H1 (cell line): ENCODE results near the gene KIF22. TPM values are rescaled to one million over a fixed set of nuclear protein-coding genes. Genes with fewer than 3 reads are reported as not detected.

Source experiments
- CTCF ChIA-PET: fragments of 300-600 bp; sonication (Branson Sonifier 250); formaldehyde crosslinking; loops from one replicate; lab custom pipeline; 2021; ENCODE audit not compliant: partially characterized antibody; lab: Charles Lee
- POLR2A ChIA-PET: fragments of 300-600 bp; sonication (Branson Sonifier 250); formaldehyde crosslinking; loops from one replicate; lab custom pipeline; 2021; ENCODE audit warnings: inconsistent platforms; ENCODE audit not compliant: partially characterized antibody; lab: Charles Lee
- DNase-seq, 2 experiments: peaks; one replicate each; pipeline versions ENCODE4 v3.0.0 to v3.0.0-alpha.2; 2010 to 2022; ENCODE audit warnings: low spot score in 2 of 2, low read depth in 1 of 2, mixed read lengths in 1 of 2
- FAIRE-seq: peaks from 2 replicates; lab custom pipeline; 2011; peaks lifted over from hg19 to GRCh38; lab: Jason Lieb, UNC
- H2AFZ ChIP-seq: 2 replicates; pipeline ENCODE4 v1.8.1; 2012; ENCODE audit warnings: low read length, inconsistent platforms
- H2AK5ac ChIP-seq: 2 replicates; pipeline ENCODE4 v1.6.1; 2013; ENCODE audit warnings: low read depth, low read length
- H2BK120ac ChIP-seq: replicated peaks from 2 replicates; pipeline ENCODE3; 2013; ENCODE audit warnings: low read depth, low read length, inconsistent platforms
- H2BK12ac ChIP-seq: 2 replicates; pipeline ENCODE4 v1.6.1; 2013; ENCODE audit warnings: low read depth, low read length
- H2BK15ac ChIP-seq: 2 replicates; pipeline ENCODE4 v1.6.1; 2013; ENCODE audit warnings: low read length
- H2BK20ac ChIP-seq: 2 replicates; pipeline ENCODE4 v1.6.1; 2013; ENCODE audit warnings: low read length
- H2BK5ac ChIP-seq: 2 replicates; pipeline ENCODE4 v1.6.1; 2013; ENCODE audit warnings: low read depth, low read length
- H3K14ac ChIP-seq: 2 replicates; pipeline ENCODE4 v1.6.1; 2013; ENCODE audit warnings: inconsistent platforms; ENCODE audit not compliant: insufficient read length
- H3K18ac ChIP-seq: 2 replicates; pipeline ENCODE4 v1.6.1; 2013; ENCODE audit warnings: low read length; ENCODE audit errors: extremely low read depth
- H3K23ac ChIP-seq: 2 replicates; pipeline ENCODE4 v1.6.1; 2013; ENCODE audit warnings: inconsistent platforms; ENCODE audit not compliant: insufficient read length
- H3K23me2 ChIP-seq: 2 replicates; pipeline ENCODE4 v1.6.1; 2013; ENCODE audit warnings: low read depth, low read length
- H3K27ac ChIP-seq: 2 replicates; pipeline ENCODE4 v1.6.1; 2011; ENCODE audit warnings: low read depth, low read length, inconsistent platforms
- H3K27me3 ChIP-seq, 4 experiments: replicated peaks in 1 of 4; 1 replicate in 1 of 4; 2 replicates in 3 of 4; pipeline versions ENCODE4 v1.6.1 to v1.8.1; 2011 to 2013; ENCODE audit warnings: low read length in 3 of 4, mild to moderate bottlenecking in 3 of 4, inconsistent platforms in 2 of 4, mixed read lengths in 2 of 4, moderate library complexity in 1 of 4; ENCODE audit not compliant: control insufficient read depth in 3 of 4, insufficient read depth in 3 of 4; ENCODE audit errors: extremely low read depth in 1 of 4
- H3K36me3 ChIP-seq, 4 experiments: 2 replicates each; pipeline versions ENCODE4 v1.6.1 to v1.8.1; 2011 to 2013; ENCODE audit warnings: mild to moderate bottlenecking in 4 of 4, low read length in 3 of 4, moderate library complexity in 2 of 4, control low read depth in 1 of 4, inconsistent platforms in 1 of 4; ENCODE audit not compliant: insufficient read depth in 4 of 4, control insufficient read depth in 2 of 4
- H3K4ac ChIP-seq: replicated peaks from 2 replicates; pipeline ENCODE3; 2013; ENCODE audit warnings: low read length, low read depth, mixed read lengths, inconsistent platforms; ENCODE audit not compliant: insufficient read length
- H3K4me1 ChIP-seq, 4 experiments: replicated peaks in 1 of 4; 1 replicate in 1 of 4; 2 replicates in 3 of 4; pipeline versions ENCODE4 v1.6.1 to v1.8.1; 2011 to 2013; ENCODE audit warnings: low read length in 3 of 4, inconsistent platforms in 2 of 4, mixed read lengths in 1 of 4; ENCODE audit not compliant: insufficient read depth in 4 of 4, control insufficient read depth in 3 of 4
- H3K4me2 ChIP-seq, 2 experiments: 2 replicates each; pipeline versions ENCODE4 v1.6.1 to v1.8.1; 2011 to 2013; ENCODE audit warnings: low read depth in 2 of 2, low read length in 2 of 2, control low read depth in 1 of 2, inconsistent platforms in 1 of 2, mild to moderate bottlenecking in 1 of 2; ENCODE audit not compliant: insufficient read depth in 1 of 2
- H3K4me3 ChIP-seq, 4 experiments: fragments of 200-600, 300-600 bp in 1 of 4; sonication (generic), shearing (Covaris generic), sonication (Bioruptor Twin) in 1 of 4; 2 replicates each; pipeline versions ENCODE4 v1.5.1 to v1.8.1; 2011 to 2016; ENCODE audit warnings: low read length in 4 of 4, low read depth in 3 of 4, control low read depth in 2 of 4, inconsistent platforms in 2 of 4, mild to moderate bottlenecking in 2 of 4, mixed read lengths in 1 of 4, moderate library complexity in 1 of 4; ENCODE audit not compliant: insufficient read depth in 2 of 4; ENCODE audit errors: extremely low read depth in 1 of 4
- H3K56ac ChIP-seq: replicated peaks from 2 replicates; pipeline ENCODE3; 2013; ENCODE audit warnings: low read depth, mild to moderate bottlenecking, mixed read lengths, low read length, inconsistent platforms; ENCODE audit not compliant: insufficient read length
- H3K79me1 ChIP-seq: 2 replicates; pipeline ENCODE4 v1.6.1; 2013; ENCODE audit warnings: low read depth, low read length, control low read depth
- H3K79me2 ChIP-seq, 2 experiments: 2 replicates each; pipeline versions ENCODE4 v1.6.1 to v1.8.1; 2012 to 2013; ENCODE audit warnings: low read length in 2 of 2, mild to moderate bottlenecking in 2 of 2, inconsistent platforms in 1 of 2; ENCODE audit not compliant: insufficient read depth in 2 of 2, control insufficient read depth in 1 of 2
- H3K9ac ChIP-seq, 4 experiments: replicated peaks in 1 of 4; 1 replicate in 1 of 4; 2 replicates in 3 of 4; pipeline versions ENCODE4 v1.6.1 to v1.8.1; 2011 to 2013; ENCODE audit warnings: low read depth in 3 of 4, low read length in 3 of 4, control low read depth in 2 of 4, mild to moderate bottlenecking in 2 of 4, moderate library complexity in 2 of 4, inconsistent platforms in 1 of 4; ENCODE audit errors: extremely low read depth in 1 of 4
- H3K9me3 ChIP-seq, 2 experiments: 2 replicates each; pipeline versions ENCODE4 v1.6.1 to v1.8.1; 2012 to 2013; ENCODE audit warnings: mild to moderate bottlenecking in 2 of 2, moderate library complexity in 2 of 2, control low read depth in 1 of 2, inconsistent platforms in 1 of 2, low read depth in 1 of 2, low read length in 1 of 2, mixed read lengths in 1 of 2; ENCODE audit not compliant: insufficient read depth in 2 of 2
- H4K20me1 ChIP-seq, 2 experiments: replicated peaks in 1 of 2; 2 replicates each; pipeline versions ENCODE3 to v1.8.1; 2011 to 2013; ENCODE audit warnings: inconsistent platforms in 2 of 2, low read length in 2 of 2, mild to moderate bottlenecking in 1 of 2; ENCODE audit not compliant: insufficient read depth in 2 of 2, control insufficient read depth in 1 of 2
- H4K5ac ChIP-seq: 2 replicates; pipeline ENCODE4 v1.6.1; 2013; ENCODE audit warnings: low read length, low read depth, mixed read lengths, inconsistent platforms; ENCODE audit not compliant: insufficient read length
- H4K8ac ChIP-seq: 2 replicates; pipeline ENCODE4 v1.8.0; 2013; ENCODE audit warnings: mild to moderate bottlenecking, moderate library complexity, low read length, inconsistent platforms; ENCODE audit not compliant: insufficient read depth; ENCODE audit errors: extremely low read depth
- H4K91ac ChIP-seq: replicated peaks from 2 replicates; pipeline ENCODE3; 2013; ENCODE audit warnings: low read length, mixed read lengths, inconsistent platforms; ENCODE audit not compliant: insufficient read length
- EP300 ChIP-seq, 2 experiments: IDR thresholded peaks; 1 replicate in 1 of 2; 2 replicates in 1 of 2; pipeline ENCODE4 v1.6.1; 2011 to 2012; ENCODE audit warnings: low read depth in 2 of 2, low read length in 2 of 2, mild to moderate bottlenecking in 2 of 2, borderline replicate concordance in 1 of 2, inconsistent platforms in 1 of 2, moderate library complexity in 1 of 2
- POU5F1 ChIP-seq: IDR thresholded peaks from 2 replicates; pipeline ENCODE4 v1.6.1; 2011; ENCODE audit warnings: low read depth, mild to moderate bottlenecking, low read length, moderate library complexity
- TCF12 ChIP-seq: IDR thresholded peaks from 2 replicates; pipeline ENCODE4 v1.6.1; 2011; ENCODE audit warnings: low read depth, mild to moderate bottlenecking, low read length
- whole genome bisulfite sequencing, 2 experiments: shearing (Covaris generic) in 1 of 2; methylation state at CpG; one replicate each; pipeline versions ENCODE4 v1.1.6 to v1.1.7; 2013 to 2015; ENCODE audit warnings: low lambda C conversion rate in 2 of 2, mixed read lengths in 2 of 2, inconsistent platforms in 1 of 2, low coverage in 1 of 2, missing lambda C conversion rate in 1 of 2; ENCODE audit not compliant: insufficient replicate concordance in 2 of 2, insufficient coverage in 1 of 2, insufficient read length in 1 of 2; ENCODE audit errors: extremely low coverage in 1 of 2, missing lambda C conversion rate in 1 of 2; 5-methylcytosine and 5-hydroxymethylcytosine counted together
- polyA plus RNA-seq, 7 experiments: library from polyadenylated mRNA; depleted of rRNA in 3 of 7; stranded (reverse) in 5 of 7; unstranded in 2 of 7; fragments of >200 nt in 5 of 7; fragments of 200-250 nt in 2 of 7; gene quantifications; 1 replicate in 5 of 7; 2 replicates in 1 of 7; 4 replicates in 1 of 7; pipeline versions ENCODE4 v1.2.1 to v1.2.3, GENCODE V29; 2011 to 2013; ENCODE audit warnings: missing spikeins in 2 of 7, mixed read lengths in 2 of 7
- total RNA-seq: library from RNA; stranded (reverse); fragmentation: NEBNext Ultra II Directional; extraction: Animal tissue kit (Norgen Biotek cat#: 25700); gene quantifications from 2 replicates; pipeline ENCODE4 v1.2.1, GENCODE V29; 2021

Gene KIF22
- total and polyA plus RNA-seq, 2 of the 8 experiments (the other 6 are each of a cell fraction or from before 2014, with no cell fraction given), result 139 to 142 TPM

- H3K4ac ChIP-seq, result no peak overlapping the region
- H3K79me1 ChIP-seq, result no peaks in the 10 kb centered on the region
- no peak overlapping the region for H3K14ac ChIP-seq
- DNase-seq (no peak), FAIRE-seq (no peak)
- ChIA-PET POLR2A (interaction anchor here (1.3 to 2.5 kb wide), 8 partner anchors 10 to 74 kb away, joined by 4 to 9 read pairs (median 5); partner anchors contain the start of gene C16orf54), CTCF (interaction anchor here (0.7 to 4.3 kb wide), 21 partner anchors 10 to 256 kb away, joined by 3 to 29 read pairs (median 5); no protein-coding TSS in a partner anchor)
- no peak overlapping the region for H2BK20ac ChIP-seq
- H2AK5ac ChIP-seq, result no peak overlapping the region
- no peaks in the 10 kb centered on the region for H3K9me3 ChIP-seq
- no peaks in the 10 kb centered on the region for H3K79me2 ChIP-seq
- no peak overlapping the region for H4K8ac ChIP-seq
- H3K4me3 ChIP-seq, result no peak overlapping the region
- no peak overlapping the region for H2BK15ac ChIP-seq
- no peak overlapping the region for H2BK5ac ChIP-seq
- H3K23ac ChIP-seq, result no peak overlapping the region
- no peak overlapping the region for H2AFZ ChIP-seq
- no peak overlapping the region for H3K18ac ChIP-seq
- no peak overlapping the region; a peak in 1 of 4 replicates for H3K4me2 ChIP-seq
- peaks cover 0 to 8% (median 2%) of the 10 kb centered on the region in 4 experiments; a peak in 4 of 7 replicates for H3K4me1 ChIP-seq
- H3K27ac ChIP-seq, result no peak overlapping the region
- H3K56ac ChIP-seq, result no peak overlapping the region
- H4K91ac ChIP-seq, result no peak overlapping the region
- WGBS, 2 experiments, result 88% methylated on average over 2 of the region's 2 CpGs; no CpG with 5 or more reads in 1 of the 2 experiments
- H3K36me3 ChIP-seq, result no peaks in the 10 kb centered on the region
- H2BK12ac ChIP-seq, result no peak overlapping the region
- H2BK120ac ChIP-seq, result no peak overlapping the region
- H3K9ac ChIP-seq, result no peak overlapping the region
- H4K20me1 ChIP-seq, result no peaks in the 10 kb centered on the region
- H3K23me2 ChIP-seq, result peaks cover 3% of the 10 kb centered on the region
- peaks cover 0 to 2% (median 0%) of the 10 kb centered on the region in 4 experiments; a peak in 2 of 7 replicates for H3K27me3 ChIP-seq
- TF ChIP-seq POU5F1 (no peak), TCF12 (no peak), EP300 (IDR thresholded peaks at IDR 0.05; ENCODE audit: borderline replicate concordance in 1 of 2, low read depth in 2 of 2, low read length in 2 of 2) (no peak)
- no peak overlapping the region for H4K5ac ChIP-seq
These were observed 6.4 kb upstream of the KIF22 start for GRCh38 chr16:29784157-29784556.
